GM10847 (cell line): ENCODE measurements around the gene MMP28.

Experiments used
- POLR2A ChIP-seq: IDR thresholded peaks from 2 replicates; pipeline ENCODE4 v1.6.1; 2011; ENCODE audit not compliant: insufficient read length; ENCODE audit errors: extremely low read depth

The MMP28 gene

GRCh38 chr17:35778641-35779196 is 16.7 kb downstream of the MMP28 start:
- TF ChIP-seq POLR2A: no peak

- no peak for TF ChIP-seq POLR2A
Measured at GRCh38 chr17:35775583-35775982, 19.9 kb downstream of the MMP28 start.

- TF ChIP-seq POLR2A: no peak
Measured at GRCh38 chr17:35775039-35775438, 20.4 kb downstream of the MMP28 start.

- TF ChIP-seq POLR2A: no peak
Measured at GRCh38 chr17:35774499-35774898, 20.9 kb downstream of the MMP28 start.

- no peak for TF ChIP-seq POLR2A
Measured at GRCh38 chr17:35773679-35774425, 21.6 kb downstream of the MMP28 start.

- no peak for TF ChIP-seq POLR2A
Measured at GRCh38 chr17:35773129-35773528, 22.3 kb downstream of the MMP28 start.

GRCh38 chr17:35769895-35770486 is 25.4 kb downstream of the MMP28 start:
- TF ChIP-seq POLR2A: no peak

- TF ChIP-seq POLR2A: no peak
Measured at GRCh38 chr17:35768797-35769196, 26.6 kb downstream of the MMP28 start.

GRCh38 chr17:35766903-35767510 is 28.4 kb downstream of the MMP28 start:
- no peak for TF ChIP-seq POLR2A

- TF ChIP-seq POLR2A: no peak
Measured at GRCh38 chr17:35766489-35766877, 29.0 kb downstream of the MMP28 start.

- no peak for TF ChIP-seq POLR2A
Measured at GRCh38 chr17:35765756-35766488, 29.5 kb downstream of the MMP28 start.

GRCh38 chr17:35765086-35765710 is 30.2 kb downstream of the MMP28 start:
- no peak for TF ChIP-seq POLR2A

- no peak for TF ChIP-seq POLR2A
Measured at GRCh38 chr17:35764123-35764991, 31.1 kb downstream of the MMP28 start.

GRCh38 chr17:35763767-35764122 is 31.7 kb downstream of the MMP28 start:
- TF ChIP-seq POLR2A: no peak

GRCh38 chr17:35761601-35762000 is 33.8 kb downstream of the MMP28 start:
- TF ChIP-seq POLR2A: no peak

- no peak for TF ChIP-seq POLR2A
Measured at GRCh38 chr17:35760587-35760986, 34.9 kb downstream of the MMP28 start, which contains the start of gene C17orf50. Gene C17orf50 (plus strand): TSS chr17:35760887. CDS start chr17:35760942, 55 bp downstream.
